ENCODE data around the gene SLC6A7.

SLC6A7 gene

GRCh38 chr5:150196514-150196913 is 6.7 kb downstream of the SLC6A7 start:
- no peak for DNase-seq

- no peak for DNase-seq
These were observed 7.1 kb downstream of the SLC6A7 start for GRCh38 chr5:150196986-150197385.

GRCh38 chr5:150197476-150197875 is 7.6 kb downstream of the SLC6A7 start:
- DNase-seq = no peak

GRCh38 chr5:150202501-150202900 is 12.6 kb downstream of the SLC6A7 start:
- no peak for DNase-seq

- DNase-seq = no peak
These were observed 14.1 kb downstream of the SLC6A7 start for GRCh38 chr5:150203832-150204589.

- DNase-seq = no peak
These were observed 14.7 kb downstream of the SLC6A7 start for GRCh38 chr5:150204590-150204960.

GRCh38 chr5:150206098-150206778 is 16.4 kb downstream of the SLC6A7 start:
- DNase-seq = no peak

GRCh38 chr5:150206779-150207115 is 16.9 kb downstream of the SLC6A7 start:
- no peak for DNase-seq

- DNase-seq = no peak
These were observed 18.6 kb downstream of the SLC6A7 start for GRCh38 chr5:150208187-150209098.

GRCh38 chr5:150209099-150209635 is 19.3 kb downstream of the SLC6A7 start:
- peak; percentile 72 for DNase-seq

GRCh38 chr5:150210644-150211043 is 20.8 kb downstream of the SLC6A7 start:
- DNase-seq = no peak

- no peak for DNase-seq
These were observed 21.5 kb downstream of the SLC6A7 start for GRCh38 chr5:150211156-150212030.

- no peak for DNase-seq
These were observed 23.7 kb downstream of the SLC6A7 start for GRCh38 chr5:150213530-150213929.

- DNase-seq = no peak
These were observed 24.4 kb downstream of the SLC6A7 start for GRCh38 chr5:150214289-150214688.

GRCh38 chr5:150215979-150216944 is 26.4 kb downstream of the SLC6A7 start:
- DNase-seq = no peak

GRCh38 chr5:150217038-150217437 is 27.2 kb downstream of the SLC6A7 start:
- no peak for DNase-seq

GRCh38 chr5:150217873-150218692 is 28.2 kb downstream of the SLC6A7 start:
- peak; percentile 92 for DNase-seq

- no peak for DNase-seq
These were observed 28.8 kb downstream of the SLC6A7 start for GRCh38 chr5:150218693-150219035.

GRCh38 chr5:150219142-150219541 is 29.3 kb downstream of the SLC6A7 start:
- DNase-seq = no peak

GRCh38 chr5:150219861-150220260 is 30.0 kb downstream of the SLC6A7 start:
- no peak for DNase-seq

Data from activated CD8-positive, alpha-beta memory T cell treated with anti-CD3 and anti-CD28 coated beads for 24 hours (primary cell).